ENCODE results near the gene SEPTIN12.

DNA sequence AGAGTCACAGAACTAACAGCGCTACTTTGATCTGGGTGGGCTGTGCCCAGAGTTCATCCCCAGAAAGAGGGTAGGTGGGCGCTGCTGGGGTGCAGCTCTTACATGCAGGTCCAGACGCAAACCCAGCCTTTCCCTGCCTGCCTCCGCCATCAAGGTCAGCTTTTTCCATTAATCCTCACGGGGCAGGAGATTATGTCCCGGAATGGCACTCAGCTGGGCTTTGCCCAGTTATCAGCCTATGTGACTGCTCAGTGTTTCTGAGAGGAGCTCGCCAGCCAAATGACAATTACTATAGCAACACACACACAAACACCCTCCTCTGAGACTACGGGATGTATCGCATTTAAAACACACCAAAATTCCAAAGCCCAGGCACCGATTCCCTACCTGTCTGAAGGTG is 38.8 kb upstream of the SEPTIN12 start:
- TF ChIP-seq POLR2A (IDR thresholded peaks at IDR 0.05) (no peak), POLR2AphosphoS5 (IDR thresholded peaks at IDR 0.05) (no peak)
- TF ChIP-seq, protein P1, sequence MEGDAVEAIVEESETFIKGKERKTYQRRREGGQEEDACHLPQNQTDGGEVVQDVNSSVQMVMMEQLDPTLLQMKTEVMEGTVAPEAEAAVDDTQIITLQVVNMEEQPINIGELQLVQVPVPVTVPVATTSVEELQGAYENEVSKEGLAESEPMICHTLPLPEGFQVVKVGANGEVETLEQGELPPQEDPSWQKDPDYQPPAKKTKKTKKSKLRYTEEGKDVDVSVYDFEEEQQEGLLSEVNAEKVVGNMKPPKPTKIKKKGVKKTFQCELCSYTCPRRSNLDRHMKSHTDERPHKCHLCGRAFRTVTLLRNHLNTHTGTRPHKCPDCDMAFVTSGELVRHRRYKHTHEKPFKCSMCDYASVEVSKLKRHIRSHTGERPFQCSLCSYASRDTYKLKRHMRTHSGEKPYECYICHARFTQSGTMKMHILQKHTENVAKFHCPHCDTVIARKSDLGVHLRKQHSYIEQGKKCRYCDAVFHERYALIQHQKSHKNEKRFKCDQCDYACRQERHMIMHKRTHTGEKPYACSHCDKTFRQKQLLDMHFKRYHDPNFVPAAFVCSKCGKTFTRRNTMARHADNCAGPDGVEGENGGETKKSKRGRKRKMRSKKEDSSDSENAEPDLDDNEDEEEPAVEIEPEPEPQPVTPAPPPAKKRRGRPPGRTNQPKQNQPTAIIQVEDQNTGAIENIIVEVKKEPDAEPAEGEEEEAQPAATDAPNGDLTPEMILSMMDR (IDR thresholded peaks at IDR 0.05), result no peak

Measured in prostate gland (tissue), 2 donors.